ENCODE results near the gene PHC1.

The PHC1 gene

GRCh38 chr12:8913702-8914032 lies 642 bp upstream of the PHC1 start:
- peaks cover 0 to 2% of the 10 kb centered on the region in 2 experiments for H3K36me3 ChIP-seq (ENCODE audit: control insufficient read depth in 1 of 2, insufficient read depth in 2 of 2, low read depth in 1 of 2, low read length in 2 of 2)
- H3K9me3 ChIP-seq (ENCODE audit: control insufficient read depth, low read length), result no peaks in the 10 kb centered on the region
- no peak overlapping the region for H4K8ac ChIP-seq (ENCODE audit: low read length)
- peak overlapping the region in 1 of 2 experiments; percentile 88 for H3K4me3 ChIP-seq (ENCODE audit: insufficient read depth in 1 of 2, low read depth in 1 of 2, low read length in 2 of 2)
- H3K27me3 ChIP-seq (ENCODE audit: control insufficient read depth in 1 of 2, insufficient read depth in 1 of 2, low read length in 2 of 2), result no peaks in the 10 kb centered on the region
- no peak overlapping the region for H3K23ac ChIP-seq (ENCODE audit: low read length in 2 of 2)
- no peak overlapping the region for H2AFZ ChIP-seq (ENCODE audit: low read depth, low read length)
- peak overlapping the region; percentile 87 for H3K27ac ChIP-seq (ENCODE audit: low read length, poor library complexity, severe bottlenecking)
- no peak overlapping the region for H3K18ac ChIP-seq (ENCODE audit: low read depth in 1 of 2, low read length in 2 of 2)
- H3K14ac ChIP-seq (ENCODE audit: low read length in 2 of 2), result no peak overlapping the region
- H3K4me2 ChIP-seq (ENCODE audit: low read length, poor library complexity, severe bottlenecking), result peak overlapping the region; percentile 71
- H3K4ac ChIP-seq (ENCODE audit: low read depth in 1 of 2, low read length in 2 of 2), result peak overlapping the region in 1 of 2 experiments; percentile 4
- WGBS, result 12% methylated on average over 5 of the region's 6 CpGs
- no peak overlapping the region for H2BK120ac ChIP-seq (ENCODE audit: low read depth, low read length)
- no peak overlapping the region for H2BK5ac ChIP-seq (ENCODE audit: low read depth, low read length, poor library complexity, severe bottlenecking)
- no peak overlapping the region for H2AK5ac ChIP-seq (ENCODE audit: low read length, severe bottlenecking)
- no peak overlapping the region for H2BK12ac ChIP-seq (ENCODE audit: low read length in 2 of 2)
- peaks cover 7% of the 10 kb centered on the region for H3K79me1 ChIP-seq (replicated peaks; ENCODE audit: low read length, poor library complexity, severe bottlenecking)
- H4K91ac ChIP-seq (ENCODE audit: low read length), result no peak overlapping the region
- no peak overlapping the region for H2BK15ac ChIP-seq (ENCODE audit: low read depth, poor library complexity, severe bottlenecking)
- peak overlapping the region; percentile 90 for H3K9ac ChIP-seq (ENCODE audit: low read length)
- no peak for DNase-seq
- peaks cover 3% of the 10 kb centered on the region for H3K4me1 ChIP-seq (ENCODE audit: control insufficient read depth, insufficient read depth, low read depth, low read length)

GRCh38 chr12:8914716-8915526 lies 612 bp downstream of the PHC1 start:
- Histone ChIP-seq H3K27me3 (ENCODE audit: control insufficient read depth in 1 of 2, insufficient read depth in 1 of 2, low read length in 2 of 2) (no peaks in the 10 kb centered on the region), H4K8ac (ENCODE audit: low read length) (no peak overlapping the region), H3K36me3 (ENCODE audit: control insufficient read depth in 1 of 2, insufficient read depth in 2 of 2, low read depth in 1 of 2, low read length in 2 of 2) (peaks cover 4 to 10% of the 10 kb centered on the region in 2 experiments), H4K91ac (ENCODE audit: low read length) (no peak overlapping the region), H3K4me3 (ENCODE audit: insufficient read depth in 1 of 2, low read depth in 1 of 2, low read length in 2 of 2) (peak overlapping the region; percentile 74 to 96), H2BK15ac (ENCODE audit: low read depth, poor library complexity, severe bottlenecking) (peak overlapping the region; percentile 33), H3K4me1 (ENCODE audit: control insufficient read depth, insufficient read depth, low read depth, low read length) (peaks cover 3% of the 10 kb centered on the region), H3K9ac (ENCODE audit: low read length) (peak overlapping the region; percentile 85), H2BK12ac (ENCODE audit: low read length in 2 of 2) (peak overlapping the region in 1 of 2 experiments; percentile 74), H2AK5ac (ENCODE audit: low read length, severe bottlenecking) (no peak overlapping the region), H3K23ac (ENCODE audit: low read length in 2 of 2) (no peak overlapping the region), H3K18ac (ENCODE audit: low read depth in 1 of 2, low read length in 2 of 2) (peak overlapping the region; percentile 67 to 83), H3K4me2 (ENCODE audit: low read length, poor library complexity, severe bottlenecking) (peak overlapping the region; percentile 79), H3K79me1 (replicated peaks; ENCODE audit: low read length, poor library complexity, severe bottlenecking) (peaks cover 15% of the 10 kb centered on the region), H3K4ac (ENCODE audit: low read depth in 1 of 2, low read length in 2 of 2) (peak overlapping the region in 1 of 2 experiments; percentile 32), H3K9me3 (ENCODE audit: control insufficient read depth, low read length) (no peaks in the 10 kb centered on the region), H3K27ac (ENCODE audit: low read length, poor library complexity, severe bottlenecking) (peak overlapping the region; percentile 49), H2BK120ac (ENCODE audit: low read depth, low read length) (no peak overlapping the region), H3K14ac (ENCODE audit: low read length in 2 of 2) (peak overlapping the region in 1 of 2 experiments; percentile 14), H2AFZ (ENCODE audit: low read depth, low read length) (peak overlapping the region; percentile 1), H2BK5ac (ENCODE audit: low read depth, low read length, poor library complexity, severe bottlenecking) (no peak overlapping the region)
- peak; percentile 63 for DNase-seq
- WGBS, result under 1% methylated on average over 30 of the region's 35 CpGs

GRCh38 chr12:8916154-8916553 lies 1.8 kb downstream of the PHC1 start:
- no peak overlapping the region for H2AK5ac ChIP-seq (ENCODE audit: low read length, severe bottlenecking)
- no peak overlapping the region for H2AFZ ChIP-seq (ENCODE audit: low read depth, low read length)
- H2BK15ac ChIP-seq (ENCODE audit: low read depth, poor library complexity, severe bottlenecking), result no peak overlapping the region
- H3K14ac ChIP-seq (ENCODE audit: low read length in 2 of 2), result no peak overlapping the region
- H2BK12ac ChIP-seq (ENCODE audit: low read length in 2 of 2), result no peak overlapping the region
- H3K9ac ChIP-seq (ENCODE audit: low read length), result peak overlapping the region; percentile 85
- no peak overlapping the region for H2BK5ac ChIP-seq (ENCODE audit: low read depth, low read length, poor library complexity, severe bottlenecking)
- H3K4me1 ChIP-seq (ENCODE audit: control insufficient read depth, insufficient read depth, low read depth, low read length), result peaks cover 3% of the 10 kb centered on the region
- no peak overlapping the region for H3K23ac ChIP-seq (ENCODE audit: low read length in 2 of 2)
- no peak overlapping the region for H3K27ac ChIP-seq (ENCODE audit: low read length, poor library complexity, severe bottlenecking)
- no peak overlapping the region for H4K8ac ChIP-seq (ENCODE audit: low read length)
- H3K4me2 ChIP-seq (ENCODE audit: low read length, poor library complexity, severe bottlenecking), result no peak overlapping the region
- no peak overlapping the region for H2BK120ac ChIP-seq (ENCODE audit: low read depth, low read length)
- H3K4ac ChIP-seq (ENCODE audit: low read depth in 1 of 2, low read length in 2 of 2), result no peak overlapping the region
- DNase-seq, result no peak
- no peak overlapping the region for H4K91ac ChIP-seq (ENCODE audit: low read length)
- peak overlapping the region in 1 of 2 experiments; percentile 96 for H3K4me3 ChIP-seq (ENCODE audit: insufficient read depth in 1 of 2, low read depth in 1 of 2, low read length in 2 of 2)
- no peaks in the 10 kb centered on the region for H3K9me3 ChIP-seq (ENCODE audit: control insufficient read depth, low read length)
- H3K79me1 ChIP-seq (replicated peaks; ENCODE audit: low read length, poor library complexity, severe bottlenecking), result peaks cover 15% of the 10 kb centered on the region
- no peaks in the 10 kb centered on the region for H3K27me3 ChIP-seq (ENCODE audit: control insufficient read depth in 1 of 2, insufficient read depth in 1 of 2, low read length in 2 of 2)
- H3K36me3 ChIP-seq (ENCODE audit: control insufficient read depth in 1 of 2, insufficient read depth in 2 of 2, low read depth in 1 of 2, low read length in 2 of 2), result peaks cover 7 to 16% of the 10 kb centered on the region in 2 experiments
- H3K18ac ChIP-seq (ENCODE audit: low read depth in 1 of 2, low read length in 2 of 2), result no peak overlapping the region

GRCh38 chr12:8917031-8917430 lies 2.7 kb downstream of the PHC1 start:
- H2BK120ac ChIP-seq (ENCODE audit: low read depth, low read length), result no peak overlapping the region
- H3K4me1 ChIP-seq (ENCODE audit: control insufficient read depth, insufficient read depth, low read depth, low read length), result peaks cover 3% of the 10 kb centered on the region
- H3K4me3 ChIP-seq (ENCODE audit: insufficient read depth in 1 of 2, low read depth in 1 of 2, low read length in 2 of 2), result no peak overlapping the region
- H2BK12ac ChIP-seq (ENCODE audit: low read length in 2 of 2), result no peak overlapping the region
- 76% methylated on average over 3 of the region's 3 CpGs for WGBS
- peaks cover 11 to 24% of the 10 kb centered on the region in 2 experiments for H3K36me3 ChIP-seq (ENCODE audit: control insufficient read depth in 1 of 2, insufficient read depth in 2 of 2, low read depth in 1 of 2, low read length in 2 of 2)
- no peak overlapping the region for H3K4ac ChIP-seq (ENCODE audit: low read depth in 1 of 2, low read length in 2 of 2)
- H2AFZ ChIP-seq (ENCODE audit: low read depth, low read length), result no peak overlapping the region
- H2BK15ac ChIP-seq (ENCODE audit: low read depth, poor library complexity, severe bottlenecking), result no peak overlapping the region
- no peak overlapping the region for H4K8ac ChIP-seq (ENCODE audit: low read length)
- H3K27ac ChIP-seq (ENCODE audit: low read length, poor library complexity, severe bottlenecking), result no peak overlapping the region
- H3K4me2 ChIP-seq (ENCODE audit: low read length, poor library complexity, severe bottlenecking), result no peak overlapping the region
- no peak overlapping the region for H2BK5ac ChIP-seq (ENCODE audit: low read depth, low read length, poor library complexity, severe bottlenecking)
- no peak overlapping the region for H3K14ac ChIP-seq (ENCODE audit: low read length in 2 of 2)
- H3K9me3 ChIP-seq (ENCODE audit: control insufficient read depth, low read length), result no peaks in the 10 kb centered on the region
- no peak overlapping the region for H3K9ac ChIP-seq (ENCODE audit: low read length)
- H3K18ac ChIP-seq (ENCODE audit: low read depth in 1 of 2, low read length in 2 of 2), result no peak overlapping the region
- no peak for DNase-seq
- H2AK5ac ChIP-seq (ENCODE audit: low read length, severe bottlenecking), result no peak overlapping the region
- peaks cover 15% of the 10 kb centered on the region for H3K79me1 ChIP-seq (replicated peaks; ENCODE audit: low read length, poor library complexity, severe bottlenecking)
- H3K23ac ChIP-seq (ENCODE audit: low read length in 2 of 2), result no peak overlapping the region
- H3K27me3 ChIP-seq (ENCODE audit: control insufficient read depth in 1 of 2, insufficient read depth in 1 of 2, low read length in 2 of 2), result no peaks in the 10 kb centered on the region
- H4K91ac ChIP-seq (ENCODE audit: low read length), result no peak overlapping the region
